HUDEP-2 (cell line): ENCODE results near the gene SNAPC4.

Experiments used
- DNase-seq, 76 experiments: peaks; one replicate each; lab custom pipeline; 2025; ENCODE audit not compliant: unreplicated experiment in 76 of 76; lab: John Stamatoyannopoulos, UW

SNAPC4 gene

GRCh38 chr9:136393531-136393930 is 6.4 kb downstream of the SNAPC4 start:
- no peak for DNase-seq

GRCh38 chr9:136392538-136393449 is 7.2 kb downstream of the SNAPC4 start:
- DNase-seq = no peak

- no peak for DNase-seq
Measured at GRCh38 chr9:136391737-136392537, 8.0 kb downstream of the SNAPC4 start.

- peak in 43 of 76 experiments; percentile 8 to 59 (median 33) for DNase-seq
Measured at GRCh38 chr9:136389396-136389795, 10.6 kb downstream of the SNAPC4 start.

- no peak for DNase-seq
Measured at GRCh38 chr9:136387217-136387616, 12.8 kb downstream of the SNAPC4 start.

GRCh38 chr9:136386018-136386417 is 14.0 kb downstream of the SNAPC4 start:
- no peak for DNase-seq

- DNase-seq = no peak
Measured at GRCh38 chr9:136385015-136385414, 15.0 kb downstream of the SNAPC4 start.

GRCh38 chr9:136383436-136383835 is 16.5 kb downstream of the SNAPC4 start:
- DNase-seq = no peak

- no peak for DNase-seq
Measured at GRCh38 chr9:136381966-136382513, 17.9 kb downstream of the SNAPC4 start.

GRCh38 chr9:136381311-136381710 is 18.7 kb downstream of the SNAPC4 start:
- no peak for DNase-seq

GRCh38 chr9:136380381-136380780 is 19.6 kb downstream of the SNAPC4 start:
- no peak for DNase-seq

- no peak for DNase-seq
Measured at GRCh38 chr9:136379891-136380290, 20.1 kb downstream of the SNAPC4 start.

- DNase-seq = no peak
Measured at GRCh38 chr9:136379401-136379800, 20.6 kb downstream of the SNAPC4 start.

- no peak for DNase-seq
Measured at GRCh38 chr9:136379003-136379287, 21.0 kb downstream of the SNAPC4 start.

GRCh38 chr9:136378170-136379002 is 21.6 kb downstream of the SNAPC4 start:
- DNase-seq = no peak

- DNase-seq = no peak
Measured at GRCh38 chr9:136377341-136378169, 22.4 kb downstream of the SNAPC4 start.

- DNase-seq = no peak
Measured at GRCh38 chr9:136376457-136376856, 23.5 kb downstream of the SNAPC4 start.

- DNase-seq = no peak
Measured at GRCh38 chr9:136375096-136375495, 24.9 kb downstream of the SNAPC4 start.

GRCh38 chr9:136374183-136374575 is 25.8 kb downstream of the SNAPC4 start:
- DNase-seq = no peak
